Esophagus squamous epithelium (tissue), 5 donors: ENCODE data around the gene ADGRV1. TPM values are rescaled to one million over a fixed set of nuclear protein-coding genes. Genes with fewer than 3 reads are reported as not detected.
A peak's percentile ranks its signal among the peaks of the same experiment; 100 is the strongest.
"Not testable (repeated sequence)": the region's sequence is repeated elsewhere in the genome, so short reads cannot be mapped to it uniquely, and the experiment has no call there.

Experiments
- DNase-seq: peaks from one replicate; lab custom pipeline; 2025; lab: John Stamatoyannopoulos, UW
- H3K27ac ChIP-seq, 4 donors: fragments of 200-600 bp; sonication (generic); one replicate each; pipeline ENCODE4 v1.5.1; 2016 to 2019; ENCODE audit warnings: mild to moderate bottlenecking in 1 of 4
- H3K27me3 ChIP-seq, 4 donors: fragments of 200-600 bp; sonication (generic); 1 replicate in 3 of 4; 2 replicates in 1 of 4; pipeline versions ENCODE4 v1.5.1 to v1.6.0; 2017 to 2021; ENCODE audit warnings: antibody characterized with exemption in 1 of 4
- H3K36me3 ChIP-seq, 3 donors: fragments of 200-600 bp; sonication (generic); one replicate each; pipeline ENCODE4 v1.5.1; 2016 to 2019
- H3K4me1 ChIP-seq, 3 donors: fragments of 200-600 bp; sonication (generic); one replicate each; pipeline ENCODE4 v1.5.1; 2017 to 2019
- H3K4me3 ChIP-seq, 4 donors: fragments of 200-600 bp; sonication (generic); 1 replicate in 3 of 4; 2 replicates in 1 of 4; pipeline ENCODE4 v1.5.1; 2016 to 2019; ENCODE audit warnings: mild to moderate bottlenecking in 2 of 4, moderate library complexity in 1 of 4
- H3K9me3 ChIP-seq, 3 donors: fragments of 200-600 bp; sonication (generic); one replicate each; pipeline ENCODE4 v1.5.1; 2016 to 2019
- CTCF ChIP-seq, 6 experiments: fragments of 450-650 bp in 4 of 6; fragments of 200-600 bp in 2 of 6; sonication (generic) in 2 of 6; IDR thresholded peaks; one replicate each; pipeline ENCODE4 v1.5.1; 2016 to 2019; ENCODE audit warnings: antibody characterized with exemption in 6 of 6, mild to moderate bottlenecking in 4 of 6, moderate library complexity in 4 of 6
- POLR2A ChIP-seq, 4 donors: fragments of 450-650 bp; IDR thresholded peaks; one replicate each; pipeline ENCODE4 v1.6.1; 2017; ENCODE audit warnings: antibody characterized with exemption in 4 of 4, mild to moderate bottlenecking in 4 of 4, moderate library complexity in 3 of 4
- WGBS, 2 donors: methylation state at CpG; one replicate each; pipeline ENCODE4 v1.1.5; 2018; 5-methylcytosine and 5-hydroxymethylcytosine counted together
- intact Hi-C: fragments of 100-400 bp; cut with DNase I; formaldehyde crosslinking; loops from one replicate; pipeline ENCODE4 v1.15.0; 2022
- total RNA-seq, 4 donors: library from RNA; depleted of rRNA; stranded (reverse); fragments of >200 nt; gene quantifications; one replicate each; pipeline ENCODE4 v1.1.0, GENCODE V29; 2016
- donor health status: DM: yes; HTN: yes; CAD: no.

ADGRV1 gene
- total RNA-seq, 4 donors from 2014 or later, result 1.9 to 14.1 (median 4.0) TPM

- intact Hi-C loops, result no loop called here
- 31 to 38% methylated on average over 1 of the region's 1 CpG for WGBS, 2 donors
- no peaks in the 10 kb centered on the region for H3K9me3 ChIP-seq
Observed at GRCh38 chr5:91059409-91059808, 500.8 kb downstream of the ADGRV1 start.

GRCh38 chr5:91061094-91061493, 502.5 kb downstream of the ADGRV1 start:
- Histone ChIP-seq H3K27me3 (no peaks in the 10 kb centered on the region), H3K4me1 (peaks cover 0 to 15% (median 8%) of the 10 kb centered on the region in 3 donors), H3K36me3 (no peaks in the 10 kb centered on the region), H3K4me3 (no peak overlapping the region), H3K27ac (no peak overlapping the region), H3K9me3 (no peaks in the 10 kb centered on the region)
- intact Hi-C loops, result no loop called here
- TF ChIP-seq CTCF (IDR thresholded peaks at IDR 0.05), result no peak
- TF ChIP-seq POLR2A (IDR thresholded peaks at IDR 0.05), result no peak
- DNase-seq, result no peak
- 71 to 77% methylated on average over 2 of the region's 2 CpGs for WGBS, 2 donors

More at GRCh38 chr5:91059409-91059808, 500.8 kb downstream of the ADGRV1 start:
- peak overlapping the region in 1 of 4 donors; percentile 46 for H3K27ac ChIP-seq
- TF ChIP-seq CTCF (IDR thresholded peaks at IDR 0.05) (no peak), POLR2A (IDR thresholded peaks at IDR 0.05) (no peak)
- H3K27me3 ChIP-seq, result no peaks in the 10 kb centered on the region
- peaks cover 0 to 15% (median 8%) of the 10 kb centered on the region in 3 donors for H3K4me1 ChIP-seq
- H3K36me3 ChIP-seq, result no peaks in the 10 kb centered on the region
- no peak overlapping the region for H3K4me3 ChIP-seq
- DNase-seq, result no peak

- Histone ChIP-seq H3K9me3 (no peaks in the 10 kb centered on the region), H3K36me3 (no peaks in the 10 kb centered on the region), H3K27me3 (no peaks in the 10 kb centered on the region), H3K4me3 (no peak overlapping the region), H3K27ac (no peak overlapping the region), H3K4me1 (peaks cover 0 to 15% (median 8%) of the 10 kb centered on the region in 3 donors)
- no peak for DNase-seq
- intact Hi-C loops, result no loop called here
- WGBS, 2 donors, result 58 to 63% methylated on average over 1 to 2 of the region's 2 CpGs
- no peak for TF ChIP-seq POLR2A (IDR thresholded peaks at IDR 0.05)
- no peak for TF ChIP-seq CTCF (IDR thresholded peaks at IDR 0.05)
Observed at GRCh38 chr5:91061946-91062562, 503.5 kb downstream of the ADGRV1 start.

DNA sequence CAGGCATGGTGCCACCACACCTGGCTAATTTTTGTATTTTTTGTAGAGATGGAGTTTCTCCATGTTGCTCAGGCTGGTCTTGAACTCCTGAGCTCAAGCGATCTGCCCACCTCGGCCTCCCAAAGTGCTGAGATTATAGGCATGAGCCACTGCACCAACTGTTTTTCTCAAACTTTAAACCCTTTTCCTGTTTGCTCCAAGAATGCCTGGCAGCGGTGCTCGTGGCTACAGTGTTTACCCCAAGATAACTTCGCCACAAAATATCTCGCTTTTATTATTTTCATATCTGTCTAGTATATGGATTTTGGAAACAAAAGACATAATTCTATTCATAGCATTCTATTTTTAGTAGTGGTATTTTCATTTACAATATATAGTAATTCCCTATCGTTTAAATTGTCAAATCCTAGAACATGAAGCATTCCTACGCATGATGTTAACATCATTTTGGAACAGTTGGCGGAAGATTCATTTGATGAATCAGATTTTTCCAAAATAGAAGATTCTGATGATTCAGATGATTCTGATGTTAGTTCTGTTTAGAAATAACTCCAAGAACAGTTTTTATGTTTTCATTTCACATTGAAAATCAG, 504.6 kb downstream of the ADGRV1 start:
- H3K9me3 ChIP-seq, intact Hi-C loops, H3K36me3 ChIP-seq, DNase-seq, H3K27me3 ChIP-seq: not testable (repeated sequence)
- WGBS, 2 donors, result 59 to 70% methylated on average over 9 of the region's 9 CpGs
- peak overlapping the region in 1 of 4 donors; percentile 18 for H3K4me3 ChIP-seq
- peaks cover 0 to 11% (median 4%) of the 10 kb centered on the region in 3 donors for H3K4me1 ChIP-seq
- H3K27ac ChIP-seq, result peak overlapping the region in 3 of 4 donors; percentile 10 to 80 (median 56)

DNA sequence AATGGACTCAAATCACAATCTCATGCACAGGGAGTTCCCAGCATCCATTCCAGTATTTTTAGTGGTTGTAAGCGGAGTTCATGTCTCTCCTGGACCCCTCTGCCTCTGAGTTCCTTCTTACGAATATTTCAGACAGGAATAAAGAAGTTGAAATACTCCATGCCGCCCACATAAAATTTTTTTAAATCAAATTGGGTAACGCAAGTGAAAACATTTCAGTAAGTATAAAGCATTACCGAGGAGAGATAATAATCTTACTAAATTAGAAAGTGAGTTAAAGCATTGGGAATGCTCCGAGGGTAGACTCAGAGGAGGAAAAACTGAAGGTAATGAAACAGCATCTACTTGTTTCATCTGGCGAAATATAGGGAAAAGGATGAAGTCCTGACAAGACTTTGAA, 506.9 kb downstream of the ADGRV1 start:
- Histone ChIP-seq H3K4me3 (no peak overlapping the region), H3K27ac (peak overlapping the region in 1 of 4 donors; percentile 7), H3K4me1 (no peaks in the 10 kb centered on the region), H3K9me3 (no peaks in the 10 kb centered on the region), H3K36me3 (no peaks in the 10 kb centered on the region), H3K27me3 (no peaks in the 10 kb centered on the region)
- no peak for DNase-seq
- intact Hi-C loops, result no loop called here
- WGBS, 2 donors, result 78% methylated on average over 7 of the region's 7 CpGs
- TF ChIP-seq CTCF (IDR thresholded peaks at IDR 0.05) (no peak), POLR2A (IDR thresholded peaks at IDR 0.05) (no peak)
